NCI-H2227 (cell line): ENCODE data around the gene GPR15LG.
A peak's percentile ranks its signal among the peaks of the same experiment; 100 is the strongest.

Experiments
- DNase-seq: peaks from one replicate; lab custom pipeline; 2025; ENCODE audit not compliant: unreplicated experiment; lab: John Stamatoyannopoulos, UW

Gene GPR15LG

DNA sequence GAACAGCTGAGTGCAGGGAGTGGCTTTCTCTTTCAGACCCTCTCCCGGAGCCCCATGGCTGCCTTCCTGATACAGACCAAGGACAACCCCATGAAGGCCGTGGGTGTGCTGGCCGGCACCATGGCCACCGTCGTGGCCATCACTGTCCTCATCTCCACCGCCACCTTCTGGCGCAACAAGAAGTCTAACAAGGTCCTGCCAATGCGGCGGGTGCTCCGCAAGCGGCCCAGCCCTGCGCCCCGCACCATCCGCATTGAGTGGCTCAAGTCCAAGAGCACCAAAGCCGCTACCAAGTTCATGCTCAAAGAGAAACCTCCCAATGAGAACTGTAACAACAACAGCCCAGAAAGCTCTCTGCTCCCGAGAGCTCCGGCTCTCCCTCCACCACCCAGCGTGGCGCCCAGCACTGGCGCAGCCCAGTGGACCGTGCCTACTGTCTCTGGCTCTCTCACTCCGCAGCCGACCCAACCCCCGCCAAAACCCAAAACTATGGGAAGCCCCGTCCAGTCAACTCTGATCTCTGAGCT, 40.5 kb downstream of the GPR15LG start:
- no peak for DNase-seq

DNA sequence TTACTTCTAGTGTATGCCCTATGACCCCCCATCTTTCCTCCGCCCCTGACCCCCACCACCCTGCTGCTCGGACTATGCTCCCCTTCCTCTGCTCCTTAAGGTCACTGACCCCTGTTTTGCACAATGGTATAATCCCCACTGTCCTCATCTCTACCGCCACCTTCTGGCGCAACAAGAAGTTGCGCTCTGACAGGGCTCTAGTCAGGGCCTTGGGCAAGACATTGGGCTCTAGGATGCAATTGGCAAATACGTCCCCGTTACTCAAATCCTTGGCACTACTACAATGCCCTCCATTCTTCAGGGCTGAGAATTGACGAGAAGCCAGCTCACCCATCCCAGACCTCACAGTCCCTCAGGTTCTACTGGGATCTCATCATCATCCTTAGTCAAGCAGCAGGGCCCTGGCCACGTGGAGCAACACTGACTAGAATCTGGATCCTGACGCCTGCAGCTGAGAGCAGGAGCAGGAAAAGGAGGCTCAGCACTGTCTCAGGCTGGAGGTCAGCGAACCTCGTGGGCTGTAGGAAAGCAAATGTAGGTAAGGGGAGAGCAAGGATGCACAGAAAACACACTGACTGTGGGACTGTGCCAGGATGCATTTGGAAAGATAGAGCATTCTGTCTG, 41.1 kb downstream of the GPR15LG start:
- DNase-seq, result no peak

DNA sequence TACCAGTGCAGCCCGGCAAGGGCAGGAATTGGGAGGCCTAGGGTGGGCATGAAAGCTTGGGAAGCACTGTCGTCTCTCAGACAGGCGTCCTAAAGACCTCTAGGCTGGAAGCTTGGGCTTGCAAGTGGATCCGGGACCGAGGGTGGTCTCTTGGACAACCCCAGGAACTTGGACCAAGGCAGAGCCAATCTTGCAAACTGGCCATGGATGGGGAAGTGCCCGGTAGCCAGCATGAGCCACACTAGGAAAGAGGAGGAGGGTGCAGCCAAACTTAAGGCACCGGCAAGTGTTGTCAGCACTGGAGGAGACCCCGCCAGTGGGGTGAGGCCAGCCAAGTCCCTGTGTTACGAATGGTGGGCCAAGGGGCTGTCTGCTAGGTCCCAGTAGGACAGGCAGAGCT, 43.2 kb downstream of the GPR15LG start:
- no peak for DNase-seq

DNA sequence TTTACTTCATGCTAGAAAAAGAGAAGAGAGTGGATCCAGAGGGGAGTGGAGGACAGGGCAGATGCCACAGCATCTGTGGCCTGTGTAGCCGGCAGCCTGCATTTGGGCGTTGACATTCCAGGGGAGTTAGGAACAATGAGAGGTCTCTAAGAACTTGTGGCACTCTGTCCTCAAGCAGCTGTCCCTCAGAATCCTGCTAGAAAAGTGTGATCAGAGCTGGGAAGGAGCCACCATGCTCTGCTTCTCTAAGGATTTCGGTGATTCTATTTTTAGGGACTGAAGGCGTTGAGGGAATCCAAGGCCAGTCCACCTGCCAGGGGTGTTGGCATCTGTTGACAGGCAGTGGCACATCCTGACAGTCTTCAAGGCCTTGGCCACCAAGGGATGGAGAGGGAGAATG, 44.1 kb downstream of the GPR15LG start:
- no peak for DNase-seq

DNA sequence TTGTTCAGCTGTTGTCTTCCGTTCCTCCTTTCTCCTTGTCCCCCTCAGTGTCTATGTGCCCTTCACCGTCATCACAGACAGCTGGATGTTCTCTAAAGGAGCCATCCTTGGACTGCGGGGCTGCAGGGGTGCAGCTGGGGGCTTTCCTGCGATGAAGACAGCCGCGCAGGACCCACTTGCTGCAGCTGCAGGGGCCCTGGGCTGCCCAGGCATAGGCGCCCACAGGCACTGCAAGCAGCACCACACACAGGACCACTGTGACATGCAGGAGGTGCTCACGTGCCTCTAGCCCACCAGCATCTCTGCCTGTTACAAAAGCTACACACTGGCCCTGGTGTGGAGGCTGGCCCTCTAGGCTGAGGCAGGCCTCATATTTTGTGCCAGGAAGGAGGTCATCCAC, 48.3 kb downstream of the GPR15LG start:
- DNase-seq, result no peak

DNA sequence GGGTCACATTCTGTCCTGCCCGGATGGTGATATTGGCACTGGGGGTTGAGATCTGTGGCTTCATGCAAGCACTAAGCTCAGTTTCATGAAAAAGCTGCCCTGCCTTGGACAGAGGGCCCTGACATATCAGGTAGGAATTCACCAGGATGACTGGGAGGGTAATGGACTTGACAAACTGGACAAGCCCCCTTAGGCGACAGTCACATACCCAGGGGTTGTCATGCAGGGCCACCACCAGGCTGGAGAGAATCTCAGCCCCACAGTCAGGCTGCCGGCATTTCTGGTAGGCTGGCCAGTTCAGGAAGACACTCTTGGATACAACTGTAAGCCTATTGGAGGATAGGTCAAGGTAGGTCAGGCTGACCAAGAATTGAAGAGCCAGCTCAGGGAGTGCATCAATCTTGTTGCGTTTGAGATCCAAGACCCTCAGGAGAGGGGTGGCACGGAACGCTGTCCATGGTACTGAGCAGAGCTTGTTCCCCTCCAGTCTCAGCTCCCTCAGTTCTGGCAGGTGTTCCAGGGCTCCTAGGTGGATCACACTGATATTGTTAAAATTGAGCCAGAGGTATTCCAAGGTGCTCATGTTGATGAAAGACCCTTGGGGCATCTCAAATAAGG, 50.9 kb downstream of the GPR15LG start:
- DNase-seq, result no peak

DNA sequence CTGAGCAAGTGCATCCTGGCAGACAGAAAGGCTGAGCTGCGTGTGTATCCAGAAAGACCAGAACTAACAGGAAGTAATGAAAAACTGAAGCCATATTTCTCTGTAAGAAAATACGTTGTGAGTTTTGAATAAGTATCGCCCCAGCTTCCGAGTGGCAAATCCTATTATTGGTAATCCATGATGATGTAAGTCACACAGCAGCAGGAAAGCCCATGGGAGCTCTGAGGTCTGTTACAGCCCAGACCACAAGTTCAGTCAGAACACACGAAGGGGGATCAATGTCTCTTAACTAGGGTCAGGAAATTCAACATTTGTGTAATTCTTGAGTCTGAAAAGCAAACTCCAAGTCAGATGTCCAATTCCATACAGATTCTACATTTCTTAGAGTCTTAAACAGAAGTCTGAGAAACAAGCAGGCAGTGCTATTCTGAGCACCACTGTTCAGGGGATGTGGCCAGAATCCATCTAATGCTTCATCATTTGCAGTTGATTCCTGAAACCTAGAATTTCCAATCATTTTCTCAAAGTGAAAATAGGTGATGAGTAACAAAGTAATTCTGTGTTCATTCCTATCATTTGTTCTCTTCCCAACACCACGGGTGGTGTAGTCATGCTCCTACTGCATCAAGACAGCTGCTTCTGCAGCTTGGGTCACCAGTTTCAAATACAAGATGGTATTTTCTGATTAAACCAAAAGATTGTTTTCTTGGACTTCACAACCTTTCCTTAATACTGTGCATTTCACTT, 52.0 kb downstream of the GPR15LG start, which contains the start of gene LRIT2:
Gene LRIT2, minus strand, starts transcription at position 118 of the 747 bp plus-strand sequence. Its CDS starts 24 bp downstream, at position 94.
- no peak for DNase-seq

DNA sequence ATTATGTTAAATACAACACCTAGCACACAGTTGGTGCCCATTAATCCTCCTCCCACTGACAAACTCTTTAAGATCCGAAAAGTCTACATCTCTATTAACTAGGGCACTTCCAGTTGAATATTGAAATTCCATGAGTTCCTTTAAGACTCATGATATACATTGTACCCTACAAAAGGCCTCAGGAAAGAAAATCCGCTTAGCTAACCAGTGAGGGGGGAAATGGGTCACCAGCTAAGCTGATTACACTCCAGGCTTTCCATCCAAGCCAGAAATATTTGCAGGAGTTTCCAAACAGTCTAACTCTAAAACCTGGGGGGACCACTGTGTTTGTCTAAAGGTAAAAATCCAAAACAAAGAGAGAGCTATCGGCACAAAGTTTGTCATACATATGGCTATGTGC, 53.0 kb downstream of the GPR15LG start:
- DNase-seq, result no peak

DNA sequence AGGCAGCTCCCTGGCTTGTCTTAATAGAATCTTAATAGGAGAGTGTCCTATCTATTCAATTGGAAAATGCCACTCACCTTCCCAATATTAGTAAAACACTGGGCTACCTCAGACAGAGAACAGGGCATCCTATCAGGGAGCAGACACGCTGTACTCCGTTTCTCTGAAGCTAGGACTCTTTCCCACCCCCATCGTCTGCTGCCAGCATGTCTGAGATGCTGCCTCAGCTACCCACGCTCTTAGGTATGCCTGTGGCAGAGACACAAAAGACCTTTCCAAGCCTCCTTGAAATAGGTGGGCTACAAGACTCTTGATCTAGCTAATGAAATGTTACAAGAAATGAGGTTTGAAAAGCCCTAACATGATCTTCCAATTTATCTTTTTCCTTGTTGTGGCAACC, 54.2 kb downstream of the GPR15LG start:
- no peak for DNase-seq

DNA sequence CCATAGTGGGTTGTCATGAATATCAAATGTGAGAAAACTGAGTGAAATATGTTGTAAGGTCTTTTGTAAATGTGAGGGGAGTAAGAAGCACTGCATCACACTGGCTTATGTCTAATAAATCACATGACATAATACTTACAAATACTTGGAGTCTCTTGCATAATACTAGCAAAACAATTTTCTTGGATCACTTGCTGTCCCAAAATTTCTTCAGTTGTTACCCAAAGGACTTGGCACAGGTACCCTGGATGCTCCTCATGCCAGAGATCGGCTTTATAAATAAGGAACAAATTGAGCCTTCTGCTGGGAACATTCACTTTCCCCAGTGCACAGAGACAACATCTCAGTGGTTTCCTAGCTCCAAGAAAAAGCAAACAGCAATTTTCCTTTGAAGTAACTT, 56.8 kb downstream of the GPR15LG start:
- no peak for DNase-seq

DNA sequence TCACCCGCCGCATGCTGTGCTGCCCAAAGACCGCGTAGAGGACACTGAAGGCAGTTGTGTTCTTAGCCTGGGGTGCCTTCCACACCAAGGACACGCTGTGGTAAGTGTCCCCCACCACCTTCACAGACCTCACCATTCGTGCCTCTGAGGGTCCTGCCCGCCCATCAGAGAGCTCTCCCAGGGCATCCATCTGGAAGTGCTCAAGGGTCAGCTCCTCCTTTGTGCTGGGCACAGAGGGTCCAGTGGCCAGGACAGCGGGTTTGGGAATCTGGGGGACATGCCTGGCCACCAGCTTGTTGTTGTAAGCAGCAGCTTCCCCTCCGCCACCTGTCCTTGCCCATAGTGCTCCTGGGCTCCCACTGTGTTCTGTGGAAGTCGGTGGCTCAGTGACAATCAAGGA, 58.8 kb downstream of the GPR15LG start:
- DNase-seq, result no peak

DNA sequence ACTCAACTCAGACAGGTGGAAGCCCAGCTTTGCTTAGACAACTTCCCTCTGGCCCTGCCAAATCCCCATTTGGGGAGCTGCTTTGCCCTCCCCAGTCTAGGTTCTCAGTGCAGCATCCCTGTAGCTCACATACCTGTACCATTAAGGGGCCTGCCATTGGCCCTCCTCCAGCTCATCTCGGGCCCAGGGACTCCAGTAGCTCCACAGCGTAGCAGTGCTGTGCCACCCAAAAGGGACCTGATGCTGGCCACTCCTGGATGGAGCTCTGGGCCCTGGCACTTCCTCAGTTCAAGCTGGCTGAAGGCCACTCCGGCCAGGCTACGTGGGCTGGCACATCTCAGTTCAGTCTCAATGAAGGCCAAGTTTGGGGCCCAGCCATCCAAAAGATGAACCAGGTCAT, 60.3 kb downstream of the GPR15LG start:
- DNase-seq, result no peak

DNA sequence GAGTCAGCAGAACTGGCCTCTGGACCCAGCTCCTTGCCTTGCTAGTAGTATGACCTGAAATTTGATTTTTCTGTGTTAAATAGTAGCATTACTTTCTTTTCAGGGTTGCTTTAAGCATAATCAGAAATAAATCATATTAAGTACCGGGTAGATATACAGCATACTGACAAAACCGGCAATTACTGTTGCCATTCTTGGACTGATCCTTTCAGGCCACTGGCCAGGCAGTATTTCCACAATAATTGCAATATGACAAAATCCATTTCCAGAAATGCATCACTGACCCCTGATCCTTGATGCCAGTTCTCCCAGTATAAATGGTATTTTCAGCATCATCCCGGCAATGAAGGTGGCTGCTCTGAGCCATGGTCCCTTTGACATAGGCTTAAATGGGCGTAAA, 60.9 kb downstream of the GPR15LG start:
- DNase-seq, result peak; percentile 31
